Inflammatory macrophage (primary cell): Measurements from ENCODE around the gene UBASH3B.

Experiments used
- DNase-seq, 2 donors: peaks; one replicate each; pipeline ENCODE4 v3.0.0-alpha.2; 2020 to 2022

The UBASH3B gene

DNA sequence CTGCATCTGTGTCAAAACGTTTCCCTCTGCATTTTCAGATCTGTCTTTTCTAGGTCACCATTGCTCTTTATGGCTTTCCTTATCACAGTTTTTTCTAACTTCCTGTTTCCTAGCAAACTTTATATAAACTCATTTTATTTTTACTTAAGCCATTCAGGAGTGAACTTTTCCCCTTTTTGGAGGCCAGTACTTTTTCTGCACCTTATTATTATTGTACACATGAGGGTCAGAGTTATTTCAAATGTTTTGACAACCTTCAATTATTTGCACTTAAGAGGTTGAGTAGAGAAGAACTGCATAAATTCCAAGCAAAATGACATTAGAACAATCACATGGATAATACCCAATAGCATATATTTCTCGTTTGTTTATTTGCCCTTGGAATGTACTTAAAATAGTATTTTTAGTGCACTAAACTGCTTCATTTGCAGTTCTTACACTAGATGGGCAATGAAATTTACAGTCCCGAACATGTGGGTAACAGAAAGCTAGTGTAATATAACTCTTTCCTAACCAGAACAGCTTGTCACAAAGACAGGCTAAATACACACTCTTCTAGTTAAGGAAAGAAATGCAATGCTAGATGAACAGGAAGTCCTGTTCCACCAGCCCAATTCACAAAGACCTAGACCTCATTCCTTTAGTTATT is 79.5 kb downstream of the UBASH3B start:
- DNase-seq: no peak

DNA sequence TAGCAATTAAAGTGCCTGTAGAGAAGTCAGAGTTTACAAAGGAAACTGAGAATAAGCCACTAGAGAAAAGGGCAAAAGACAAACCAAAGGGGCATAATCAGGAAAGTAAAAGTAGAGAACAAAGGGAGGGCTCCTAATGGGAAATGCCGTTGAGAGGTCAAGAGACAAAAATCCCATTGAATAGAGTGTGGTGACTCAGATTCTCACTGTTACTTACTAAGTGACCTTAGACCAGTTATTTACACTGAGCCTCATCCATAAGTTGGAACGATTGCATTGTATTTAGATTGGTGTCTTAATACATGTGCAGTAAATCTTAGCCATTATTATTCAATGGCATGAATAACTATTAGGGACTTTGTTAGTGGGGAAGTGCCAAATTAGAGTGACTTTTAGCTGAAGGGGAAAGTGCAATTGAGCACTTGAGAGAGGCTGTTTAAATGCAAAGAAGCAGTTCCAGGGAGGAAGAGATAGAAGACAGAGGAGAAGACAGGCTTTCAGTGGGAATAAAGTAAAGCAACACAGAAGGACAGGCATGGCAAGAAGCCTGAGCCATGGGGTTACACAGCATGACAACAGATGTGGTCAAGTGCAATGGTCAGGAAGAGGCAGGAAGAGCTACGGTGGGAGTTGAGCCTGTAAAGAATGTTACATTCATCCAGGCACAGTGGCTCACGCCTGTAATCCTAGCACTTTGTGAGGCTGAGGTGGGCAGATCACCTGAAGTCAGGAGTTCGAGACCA is 82.6 kb downstream of the UBASH3B start:
- DNase-seq: no peak

DNA sequence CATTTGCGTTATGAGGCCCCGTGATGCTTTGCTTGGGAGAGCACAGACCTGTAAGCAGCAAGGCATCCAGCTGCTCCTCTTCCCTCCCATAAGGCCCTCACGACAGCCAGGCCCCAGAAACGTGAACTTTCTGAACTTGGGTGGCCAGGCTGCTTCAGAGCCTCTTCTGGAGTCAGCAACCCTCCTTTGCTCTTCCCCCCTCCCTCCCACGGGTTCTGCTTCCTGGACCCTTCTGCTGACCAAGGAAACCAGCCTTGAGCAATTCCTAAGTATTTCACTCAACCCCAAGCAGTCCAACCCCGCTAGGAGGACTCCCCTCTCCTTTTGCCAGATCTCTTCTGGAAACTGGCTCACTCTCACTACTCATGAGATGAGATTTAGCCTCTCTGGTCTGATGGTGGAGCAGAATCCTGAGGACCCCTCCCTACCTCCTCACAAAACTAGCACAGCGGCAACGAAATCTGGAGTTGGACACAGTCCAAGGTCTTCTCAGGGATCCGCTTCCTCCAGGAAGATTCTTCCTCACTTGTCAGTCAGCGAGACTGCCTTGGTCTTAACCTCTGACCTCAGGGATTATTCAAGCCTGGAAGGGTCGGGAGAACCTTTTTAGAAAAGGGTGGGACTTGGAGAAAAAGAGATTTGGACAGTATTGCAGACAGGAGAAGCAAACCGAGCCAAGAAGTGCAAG is 86.2 kb downstream of the UBASH3B start:
- peak; percentile 87 to 89 for DNase-seq

GRCh38 chr11:122742301-122743018 is 86.9 kb downstream of the UBASH3B start:
- DNase-seq: peak; percentile 22 to 35

GRCh38 chr11:122743097-122743741 is 87.7 kb downstream of the UBASH3B start:
- DNase-seq: peak in 1 of 2 donors; percentile 54

DNA sequence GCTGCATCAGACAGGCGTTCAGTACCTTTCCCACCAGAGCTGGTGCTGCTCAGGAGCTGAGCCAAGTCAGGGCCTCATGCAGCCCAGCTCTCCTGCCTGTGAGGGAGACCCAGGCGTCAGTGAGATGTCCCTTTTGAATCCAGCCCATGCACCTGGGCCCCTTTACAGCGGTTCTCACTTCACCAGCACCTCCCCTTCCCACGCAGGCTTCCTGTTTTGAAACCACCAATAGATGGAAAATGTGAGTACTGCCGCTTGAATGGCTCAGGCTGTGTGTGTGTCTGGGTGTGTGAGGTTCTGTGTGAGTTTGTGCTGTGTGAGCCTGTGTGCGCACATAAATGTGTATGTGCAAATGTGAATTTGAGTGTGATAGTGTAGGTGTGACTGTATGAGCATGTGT is 88.4 kb downstream of the UBASH3B start:
- DNase-seq: peak in 1 of 2 donors; percentile 39

DNA sequence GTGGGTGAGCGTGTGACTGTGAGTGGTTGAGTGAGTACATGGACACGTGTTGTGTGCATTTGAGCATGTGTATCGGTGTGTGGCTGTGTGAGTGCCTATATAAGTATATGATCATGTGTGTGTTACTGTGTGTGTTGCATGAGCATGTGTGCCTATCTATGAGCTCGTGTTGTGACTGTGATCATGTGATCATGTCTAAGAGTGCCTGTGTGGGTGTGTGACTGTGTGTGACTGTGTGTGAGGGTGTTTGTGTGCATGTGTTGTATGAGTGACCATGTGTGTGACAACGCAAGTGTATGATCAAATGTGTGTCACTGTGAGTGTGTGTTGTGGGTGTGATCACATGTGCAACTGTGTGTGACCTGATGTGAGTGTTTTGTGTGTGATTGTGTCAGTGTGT is 88.8 kb downstream of the UBASH3B start:
- DNase-seq: peak; percentile 30 to 55

- no peak for DNase-seq
Measured at GRCh38 chr11:122745111-122745510, 89.6 kb downstream of the UBASH3B start.

DNA sequence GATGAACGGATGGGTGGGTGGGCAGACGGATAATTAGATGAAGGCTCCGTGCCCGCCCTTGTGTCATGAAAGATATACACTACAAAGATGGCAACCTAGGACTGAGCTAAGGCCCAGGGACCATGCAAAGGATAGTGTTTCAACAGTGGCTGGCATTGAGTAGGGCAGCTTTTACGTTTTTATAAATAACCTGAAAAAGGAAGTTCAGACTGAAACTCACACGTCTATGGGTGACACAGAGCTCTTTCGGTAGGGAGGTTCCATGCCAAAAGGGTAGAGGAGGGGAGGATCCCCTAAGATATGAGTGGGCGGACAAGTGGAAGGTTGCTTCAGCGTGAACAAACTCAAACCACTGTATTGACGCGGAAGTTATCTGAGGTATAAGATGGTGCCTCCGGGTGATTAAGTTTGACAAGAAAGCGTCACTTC is 90.5 kb downstream of the UBASH3B start:
- DNase-seq: peak; percentile 94 to 97

GRCh38 chr11:122746611-122747244 is 91.2 kb downstream of the UBASH3B start:
- no peak for DNase-seq

GRCh38 chr11:122747351-122747781 is 91.8 kb downstream of the UBASH3B start:
- no peak for DNase-seq

- peak; percentile 85 to 91 for DNase-seq
Measured at GRCh38 chr11:122749005-122749687, 93.6 kb downstream of the UBASH3B start.

DNA sequence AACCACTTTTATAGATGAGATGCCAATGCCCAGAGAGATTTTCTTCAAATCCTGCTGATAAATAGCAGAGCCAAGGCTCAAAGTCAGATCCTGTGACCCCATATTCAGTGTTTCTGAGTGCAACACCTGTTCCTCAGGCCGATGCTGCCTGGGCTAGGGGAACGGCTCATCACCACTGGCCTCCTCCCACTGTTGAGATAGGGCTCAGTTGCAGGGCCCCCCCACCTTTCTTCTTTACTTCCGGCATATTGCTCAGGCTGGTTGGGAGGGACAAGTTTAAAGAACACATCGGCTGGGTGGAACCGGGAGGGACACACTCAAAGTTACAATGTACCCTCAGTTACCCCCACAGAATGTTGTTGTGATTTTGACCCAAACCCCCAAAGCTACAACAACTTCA is 94.5 kb downstream of the UBASH3B start:
- DNase-seq: no peak

- no peak for DNase-seq
Measured at GRCh38 chr11:122751292-122752070, 96.0 kb downstream of the UBASH3B start.

- no peak for DNase-seq
Measured at GRCh38 chr11:122754028-122754427, 98.5 kb downstream of the UBASH3B start.

DNA sequence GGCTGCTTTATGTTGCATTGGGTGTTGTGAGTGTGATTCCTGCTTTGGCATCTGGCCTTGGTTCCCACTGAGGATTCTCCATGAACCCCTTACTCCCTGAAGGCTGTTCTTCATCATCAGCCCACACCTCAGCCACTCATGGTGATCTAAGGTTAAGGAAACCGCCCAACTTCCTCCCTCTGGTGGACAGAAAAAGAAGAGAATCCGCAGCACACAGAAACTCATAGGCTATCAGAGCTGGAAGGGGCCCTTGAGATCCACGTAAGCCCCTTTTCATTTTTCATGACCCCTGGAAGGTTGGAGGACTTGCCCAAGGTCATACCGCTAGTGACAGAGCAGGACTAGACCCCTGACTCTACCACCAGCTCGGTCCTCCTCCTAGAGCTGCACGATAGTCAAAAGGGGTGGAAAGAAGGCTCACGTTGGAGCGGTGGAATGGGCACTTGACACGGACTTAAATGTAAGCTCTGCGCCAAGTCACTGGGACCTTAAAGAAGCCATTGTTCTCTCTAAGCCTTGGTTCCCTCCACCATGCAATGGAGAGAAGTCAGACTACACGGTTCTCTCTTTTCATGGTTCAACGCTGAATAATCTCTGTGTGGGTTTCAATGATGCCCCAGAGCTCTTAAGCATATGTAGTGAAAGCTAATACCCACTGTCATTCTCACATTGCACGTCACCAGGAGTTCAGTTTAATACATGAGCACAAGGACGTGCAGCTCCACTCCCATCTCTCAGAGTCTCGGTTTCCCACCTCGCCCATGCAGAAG is 99.2 kb downstream of the UBASH3B start:
- DNase-seq: peak; percentile 36 to 60

- peak; percentile 68 to 79 for DNase-seq
Measured at GRCh38 chr11:122755409-122755808, 99.9 kb downstream of the UBASH3B start.

GRCh38 chr11:122755941-122756340 is 100.4 kb downstream of the UBASH3B start:
- DNase-seq: peak in 1 of 2 donors; percentile 39

DNA sequence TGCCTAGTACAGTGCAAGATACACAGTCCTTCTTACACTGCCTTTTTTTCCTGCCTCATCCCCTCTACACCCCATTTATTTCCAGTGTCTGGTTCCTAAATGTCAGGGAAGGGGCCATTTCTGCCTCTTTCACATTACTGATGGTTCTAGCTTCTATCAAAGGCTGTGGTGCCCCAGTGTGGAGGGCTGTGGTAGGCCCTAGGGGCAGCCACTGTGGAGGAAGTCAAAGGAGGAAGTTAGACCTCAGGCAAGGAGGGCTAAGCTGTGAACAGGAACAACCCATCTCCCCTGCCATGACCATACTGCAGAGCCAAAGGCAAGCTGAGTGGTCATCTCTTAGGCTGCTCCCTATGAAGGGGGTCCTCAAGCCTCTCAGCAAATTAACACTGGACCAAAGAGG is 100.9 kb downstream of the UBASH3B start:
- peak; percentile 88 to 90 for DNase-seq

- DNase-seq: no peak
Measured at GRCh38 chr11:122757201-122757600, 101.7 kb downstream of the UBASH3B start.
